Stimulated activated CD4-positive, alpha-beta T cell treated with anti-CD3 and anti-CD28 coated beads, Interleukin-12 subunit alpha, Interleukin-12 subunit beta, amount 100 ng/mL, for 4 hours (primary cell): Measurements from ENCODE around the gene LMF1.

ENCODE experiments used
- DNase-seq: peaks from one replicate; pipeline ENCODE4 v3.0.0-alpha.2; 2020

The LMF1 gene

GRCh38 chr16:927406-927805 is 43.4 kb downstream of the LMF1 start:
- DNase-seq, result no peak

- DNase-seq, result no peak
These were observed 44.1 kb downstream of the LMF1 start for GRCh38 chr16:926715-927114.

GRCh38 chr16:924806-925205 is 46.0 kb downstream of the LMF1 start:
- DNase-seq, result no peak

GRCh38 chr16:924063-924462 is 46.7 kb downstream of the LMF1 start:
- DNase-seq, result no peak

- no peak for DNase-seq
These were observed 47.6 kb downstream of the LMF1 start for GRCh38 chr16:923184-923583.

GRCh38 chr16:922051-922450 is 48.7 kb downstream of the LMF1 start:
- DNase-seq, result no peak

- no peak for DNase-seq
These were observed 49.4 kb downstream of the LMF1 start for GRCh38 chr16:921321-921905.

- no peak for DNase-seq
These were observed 50.1 kb downstream of the LMF1 start for GRCh38 chr16:920717-921116.

- DNase-seq, result no peak
These were observed 50.6 kb downstream of the LMF1 start for GRCh38 chr16:920051-920681.

- no peak for DNase-seq
These were observed 51.1 kb downstream of the LMF1 start for GRCh38 chr16:919658-920050.

- DNase-seq, result no peak
These were observed 51.8 kb downstream of the LMF1 start for GRCh38 chr16:918741-919657.

- no peak for DNase-seq
These were observed 52.7 kb downstream of the LMF1 start for GRCh38 chr16:918068-918467.

GRCh38 chr16:917591-918061 is 53.2 kb downstream of the LMF1 start:
- no peak for DNase-seq

GRCh38 chr16:916035-916799 is 54.6 kb downstream of the LMF1 start:
- no peak for DNase-seq

GRCh38 chr16:915546-915945 is 55.2 kb downstream of the LMF1 start:
- no peak for DNase-seq

GRCh38 chr16:914440-914839 is 56.3 kb downstream of the LMF1 start:
- DNase-seq, result no peak

- DNase-seq, result no peak
These were observed 56.9 kb downstream of the LMF1 start for GRCh38 chr16:913817-914439.

- no peak for DNase-seq
These were observed 57.8 kb downstream of the LMF1 start for GRCh38 chr16:912684-913613.

GRCh38 chr16:912322-912683 is 58.5 kb downstream of the LMF1 start:
- DNase-seq, result no peak

GRCh38 chr16:911604-912321 is 59.0 kb downstream of the LMF1 start:
- no peak for DNase-seq

GRCh38 chr16:911101-911500 is 59.7 kb downstream of the LMF1 start:
- no peak for DNase-seq
